DND-41 (cell line): ENCODE measurements around the gene PIK3C3.

Source experiments
- ATAC-seq: fragments of 200-7000 bp; cut with Tn5 transposase; 3 replicates; pipeline ENCODE4 v1.9.1; 2021; ENCODE audit warnings: low read depth; ENCODE audit not compliant: insufficient read depth
- DNase-seq: peaks from one replicate; pipeline ENCODE4 v3.0.0-alpha.2; 2020
- H2AFZ ChIP-seq: 2 replicates; pipeline ENCODE4 v1.6.0; 2012; ENCODE audit warnings: low read depth, low read length
- H3K27ac ChIP-seq: 2 replicates; pipeline ENCODE4 v1.5.1; 2012; ENCODE audit warnings: low read length, inconsistent platforms
- H3K27me3 ChIP-seq: fragments of 200-600 bp; sonication (generic); 2 replicates; pipeline ENCODE4 v1.6.0; 2012; ENCODE audit warnings: low read length, mild to moderate bottlenecking, inconsistent platforms; ENCODE audit not compliant: insufficient read depth, poor library complexity
- H3K36me3 ChIP-seq: 2 replicates; pipeline ENCODE4 v1.5.1; 2012; ENCODE audit warnings: low read length, inconsistent platforms; ENCODE audit not compliant: insufficient read depth
- H3K4me1 ChIP-seq: 2 replicates; pipeline ENCODE4 v1.5.1; 2012; ENCODE audit warnings: mild to moderate bottlenecking, low read length; ENCODE audit not compliant: insufficient read depth
- H3K4me2 ChIP-seq: 2 replicates; pipeline ENCODE4 v1.6.0; 2012; ENCODE audit warnings: mild to moderate bottlenecking, moderate library complexity, low read length, inconsistent platforms; ENCODE audit not compliant: insufficient read depth
- H3K4me3 ChIP-seq, 2 experiments: fragments of 200-600 bp in 1 of 2; shearing (Covaris generic) in 1 of 2; 2 replicates each; pipeline ENCODE4 v1.5.1; 2012 to 2016; ENCODE audit warnings: inconsistent platforms in 2 of 2, low read length in 2 of 2, mild to moderate bottlenecking in 2 of 2, low read depth in 1 of 2, moderate library complexity in 1 of 2
- H3K79me2 ChIP-seq: 2 replicates; pipeline ENCODE4 v1.6.0; 2012; ENCODE audit warnings: low read length, inconsistent platforms; ENCODE audit not compliant: insufficient read depth
- H3K9ac ChIP-seq: 2 replicates; pipeline ENCODE4 v1.6.0; 2012; ENCODE audit warnings: low read depth, mild to moderate bottlenecking, inconsistent platforms, low read length, moderate library complexity
- H3K9me3 ChIP-seq: 2 replicates; pipeline ENCODE4 v1.5.1; 2012; ENCODE audit warnings: low read length, moderate library complexity, mild to moderate bottlenecking, inconsistent platforms; ENCODE audit not compliant: insufficient read depth, severe bottlenecking
- H4K20me1 ChIP-seq: 2 replicates; pipeline ENCODE4 v1.6.0; 2012; ENCODE audit warnings: low read length; ENCODE audit not compliant: insufficient read depth
- CTCF ChIP-seq: IDR thresholded peaks from 2 replicates; pipeline ENCODE4 v1.5.1; 2012; ENCODE audit warnings: borderline replicate concordance, low read length, moderate library complexity, mild to moderate bottlenecking; ENCODE audit not compliant: poor library complexity, severe bottlenecking; ENCODE audit errors: extremely low read depth
- EZH2 ChIP-seq: IDR thresholded peaks from 3 replicates; pipeline ENCODE4 v1.6.1; 2012; ENCODE audit warnings: borderline replicate concordance, low read depth, mild to moderate bottlenecking, moderate library complexity, low read length, inconsistent platforms; ENCODE audit not compliant: severe bottlenecking

PIK3C3 gene

GRCh38 chr18:42038936-42039335 is 83.9 kb downstream of the PIK3C3 start:
- Histone ChIP-seq H3K9ac (no peak overlapping the region), H3K27me3 (no peaks in the 10 kb centered on the region), H3K4me2 (no peak overlapping the region), H3K4me1 (no peaks in the 10 kb centered on the region), H4K20me1 (no peaks in the 10 kb centered on the region), H3K4me3 (no peak overlapping the region), H3K36me3 (peaks cover 61% of the 10 kb centered on the region), H2AFZ (no peak overlapping the region), H3K9me3 (no peaks in the 10 kb centered on the region), H3K27ac (no peak overlapping the region), H3K79me2 (no peaks in the 10 kb centered on the region)
- ATAC-seq, result no peak
- no peak for DNase-seq
- no peak for TF ChIP-seq EZH2
- no peak for TF ChIP-seq CTCF

- H3K27ac ChIP-seq, result no peak overlapping the region
- no peak for ATAC-seq
- H3K79me2 ChIP-seq, result no peaks in the 10 kb centered on the region
- no peaks in the 10 kb centered on the region for H3K4me1 ChIP-seq
- H3K4me3 ChIP-seq, result no peak overlapping the region
- no peaks in the 10 kb centered on the region for H3K9me3 ChIP-seq
- no peak for DNase-seq
- no peaks in the 10 kb centered on the region for H3K27me3 ChIP-seq
- no peaks in the 10 kb centered on the region for H4K20me1 ChIP-seq
- H2AFZ ChIP-seq, result no peak overlapping the region
- TF ChIP-seq CTCF (no peak), EZH2 (no peak)
- no peak overlapping the region for H3K9ac ChIP-seq
- H3K4me2 ChIP-seq, result no peak overlapping the region
- H3K36me3 ChIP-seq, result peaks cover 60% of the 10 kb centered on the region
These were observed 84.4 kb downstream of the PIK3C3 start for GRCh38 chr18:42039396-42039795.

GRCh38 chr18:42041793-42042192 is 86.8 kb downstream of the PIK3C3 start:
- Histone ChIP-seq H3K9ac (no peak overlapping the region), H3K27ac (no peak overlapping the region), H3K27me3 (no peaks in the 10 kb centered on the region), H3K4me1 (no peaks in the 10 kb centered on the region), H3K4me2 (no peak overlapping the region), H3K36me3 (peaks cover 49% of the 10 kb centered on the region), H3K4me3 (no peak overlapping the region), H4K20me1 (no peaks in the 10 kb centered on the region), H3K79me2 (no peaks in the 10 kb centered on the region), H3K9me3 (no peaks in the 10 kb centered on the region), H2AFZ (no peak overlapping the region)
- DNase-seq (no peak), ATAC-seq (no peak)
- TF ChIP-seq EZH2 (no peak), CTCF (no peak)

GRCh38 chr18:42045346-42045745 is 90.3 kb downstream of the PIK3C3 start:
- H3K79me2 ChIP-seq, result no peaks in the 10 kb centered on the region
- H4K20me1 ChIP-seq, result no peaks in the 10 kb centered on the region
- H3K4me1 ChIP-seq, result no peaks in the 10 kb centered on the region
- TF ChIP-seq CTCF, result no peak
- H3K36me3 ChIP-seq, result peaks cover 47% of the 10 kb centered on the region; the same call in 1 of the 2 replicates
- no peak overlapping the region for H2AFZ ChIP-seq
- no peaks in the 10 kb centered on the region for H3K9me3 ChIP-seq
- no peak for DNase-seq
- no peak overlapping the region for H3K27ac ChIP-seq
- no peaks in the 10 kb centered on the region for H3K27me3 ChIP-seq
- no peak for ATAC-seq
- no peak overlapping the region for H3K9ac ChIP-seq
- no peak overlapping the region for H3K4me3 ChIP-seq
- H3K4me2 ChIP-seq, result no peak overlapping the region
